ENCODE measurements around the gene P2RY14.

- TF ChIP-seq, protein P1, sequence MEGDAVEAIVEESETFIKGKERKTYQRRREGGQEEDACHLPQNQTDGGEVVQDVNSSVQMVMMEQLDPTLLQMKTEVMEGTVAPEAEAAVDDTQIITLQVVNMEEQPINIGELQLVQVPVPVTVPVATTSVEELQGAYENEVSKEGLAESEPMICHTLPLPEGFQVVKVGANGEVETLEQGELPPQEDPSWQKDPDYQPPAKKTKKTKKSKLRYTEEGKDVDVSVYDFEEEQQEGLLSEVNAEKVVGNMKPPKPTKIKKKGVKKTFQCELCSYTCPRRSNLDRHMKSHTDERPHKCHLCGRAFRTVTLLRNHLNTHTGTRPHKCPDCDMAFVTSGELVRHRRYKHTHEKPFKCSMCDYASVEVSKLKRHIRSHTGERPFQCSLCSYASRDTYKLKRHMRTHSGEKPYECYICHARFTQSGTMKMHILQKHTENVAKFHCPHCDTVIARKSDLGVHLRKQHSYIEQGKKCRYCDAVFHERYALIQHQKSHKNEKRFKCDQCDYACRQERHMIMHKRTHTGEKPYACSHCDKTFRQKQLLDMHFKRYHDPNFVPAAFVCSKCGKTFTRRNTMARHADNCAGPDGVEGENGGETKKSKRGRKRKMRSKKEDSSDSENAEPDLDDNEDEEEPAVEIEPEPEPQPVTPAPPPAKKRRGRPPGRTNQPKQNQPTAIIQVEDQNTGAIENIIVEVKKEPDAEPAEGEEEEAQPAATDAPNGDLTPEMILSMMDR (conservative IDR thresholded peaks at IDR 0.05) = no peak
- TF ChIP-seq ZFX (IDR thresholded peaks at IDR 0.05) = no peak
Observed at GRCh38 chr3:151264605-151265004, 13.7 kb downstream of the P2RY14 start.

Measured in C4-2B (cell line).